Nephron (organoid): Measurements from ENCODE around the gene UBE3C.

ENCODE experiments used
- H3K27ac Mint-ChIP-seq, 3 experiments: 2 replicates each; pipeline ENCODE4 v1.8.0; 2020; ENCODE audit warnings: mixed read lengths in 3 of 3, mild to moderate bottlenecking in 2 of 3, moderate library complexity in 1 of 3
- H3K27me3 Mint-ChIP-seq: 2 replicates; pipeline ENCODE4 v1.8.0; 2021; ENCODE audit warnings: low read depth, mild to moderate bottlenecking, moderate library complexity, mixed read lengths
- H3K36me3 Mint-ChIP-seq: 2 replicates; pipeline ENCODE4 v1.8.0; 2020; ENCODE audit warnings: low read depth, mixed read lengths
- H3K4me1 Mint-ChIP-seq: 2 replicates; pipeline ENCODE4 v1.8.0; 2020; ENCODE audit warnings: mixed read lengths
- H3K4me3 Mint-ChIP-seq, 3 experiments: 2 replicates each; pipeline ENCODE4 v1.8.0; 2020; ENCODE audit warnings: mild to moderate bottlenecking in 3 of 3, mixed read lengths in 3 of 3, moderate library complexity in 2 of 3
- H3K9me3 Mint-ChIP-seq: 2 replicates; pipeline ENCODE4 v1.8.0; 2020; ENCODE audit warnings: mixed read lengths
- TF ChIP-seq, protein P1 (sequence below), 3 experiments: fragments of 200-600 bp; sonication (generic); IDR thresholded peaks; one replicate each; pipeline ENCODE4 v1.5.0; 2021; ENCODE audit warnings: antibody characterized with exemption in 3 of 3; ENCODE audit not compliant: unreplicated experiment in 3 of 3

Gene UBE3C

DNA sequence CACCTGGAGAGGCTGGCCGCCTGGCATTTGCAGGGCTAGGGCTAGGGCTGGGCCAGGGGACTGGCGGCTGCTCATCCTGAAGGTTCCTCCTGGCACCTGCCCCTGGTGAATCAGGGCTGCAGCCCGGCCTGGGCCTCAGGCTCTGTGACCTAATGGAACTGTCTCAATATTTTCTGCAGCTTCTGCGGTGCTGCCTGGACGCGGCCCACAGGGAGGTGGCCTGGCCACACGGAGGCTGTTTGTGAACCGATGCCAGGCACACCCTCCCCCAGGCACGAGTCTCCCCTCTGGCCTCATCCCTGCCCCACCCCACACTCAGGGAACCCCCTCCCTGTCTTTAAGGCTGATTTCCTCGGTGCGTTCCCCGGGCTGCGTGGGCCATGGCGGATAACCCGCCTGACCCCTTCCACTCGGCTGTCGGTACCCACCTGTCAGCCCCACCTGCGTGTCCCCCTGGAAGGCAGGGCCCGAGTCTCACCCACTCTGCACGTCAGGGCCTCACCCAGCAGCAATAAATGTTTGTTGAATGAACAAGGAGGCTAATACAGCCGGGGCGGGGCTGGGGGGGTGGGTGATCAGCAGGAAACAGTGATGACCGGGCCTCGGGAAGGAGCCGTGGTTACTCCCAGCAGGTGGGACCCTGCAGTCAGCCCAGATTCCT is 143.5 kb downstream of the UBE3C start:
- H3K27ac Mint-ChIP-seq: no peak overlapping the region
- no peaks in the 10 kb centered on the region for H3K36me3 Mint-ChIP-seq
- H3K4me3 Mint-ChIP-seq: no peak overlapping the region
- no peaks in the 10 kb centered on the region for H3K27me3 Mint-ChIP-seq
- no peaks in the 10 kb centered on the region for H3K4me1 Mint-ChIP-seq
- peaks cover 3% of the 10 kb centered on the region for H3K9me3 Mint-ChIP-seq
- TF ChIP-seq, protein P1, sequence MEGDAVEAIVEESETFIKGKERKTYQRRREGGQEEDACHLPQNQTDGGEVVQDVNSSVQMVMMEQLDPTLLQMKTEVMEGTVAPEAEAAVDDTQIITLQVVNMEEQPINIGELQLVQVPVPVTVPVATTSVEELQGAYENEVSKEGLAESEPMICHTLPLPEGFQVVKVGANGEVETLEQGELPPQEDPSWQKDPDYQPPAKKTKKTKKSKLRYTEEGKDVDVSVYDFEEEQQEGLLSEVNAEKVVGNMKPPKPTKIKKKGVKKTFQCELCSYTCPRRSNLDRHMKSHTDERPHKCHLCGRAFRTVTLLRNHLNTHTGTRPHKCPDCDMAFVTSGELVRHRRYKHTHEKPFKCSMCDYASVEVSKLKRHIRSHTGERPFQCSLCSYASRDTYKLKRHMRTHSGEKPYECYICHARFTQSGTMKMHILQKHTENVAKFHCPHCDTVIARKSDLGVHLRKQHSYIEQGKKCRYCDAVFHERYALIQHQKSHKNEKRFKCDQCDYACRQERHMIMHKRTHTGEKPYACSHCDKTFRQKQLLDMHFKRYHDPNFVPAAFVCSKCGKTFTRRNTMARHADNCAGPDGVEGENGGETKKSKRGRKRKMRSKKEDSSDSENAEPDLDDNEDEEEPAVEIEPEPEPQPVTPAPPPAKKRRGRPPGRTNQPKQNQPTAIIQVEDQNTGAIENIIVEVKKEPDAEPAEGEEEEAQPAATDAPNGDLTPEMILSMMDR (IDR thresholded peaks at IDR 0.05; ENCODE audit: unreplicated experiment in 3 of 3): no peak

DNA sequence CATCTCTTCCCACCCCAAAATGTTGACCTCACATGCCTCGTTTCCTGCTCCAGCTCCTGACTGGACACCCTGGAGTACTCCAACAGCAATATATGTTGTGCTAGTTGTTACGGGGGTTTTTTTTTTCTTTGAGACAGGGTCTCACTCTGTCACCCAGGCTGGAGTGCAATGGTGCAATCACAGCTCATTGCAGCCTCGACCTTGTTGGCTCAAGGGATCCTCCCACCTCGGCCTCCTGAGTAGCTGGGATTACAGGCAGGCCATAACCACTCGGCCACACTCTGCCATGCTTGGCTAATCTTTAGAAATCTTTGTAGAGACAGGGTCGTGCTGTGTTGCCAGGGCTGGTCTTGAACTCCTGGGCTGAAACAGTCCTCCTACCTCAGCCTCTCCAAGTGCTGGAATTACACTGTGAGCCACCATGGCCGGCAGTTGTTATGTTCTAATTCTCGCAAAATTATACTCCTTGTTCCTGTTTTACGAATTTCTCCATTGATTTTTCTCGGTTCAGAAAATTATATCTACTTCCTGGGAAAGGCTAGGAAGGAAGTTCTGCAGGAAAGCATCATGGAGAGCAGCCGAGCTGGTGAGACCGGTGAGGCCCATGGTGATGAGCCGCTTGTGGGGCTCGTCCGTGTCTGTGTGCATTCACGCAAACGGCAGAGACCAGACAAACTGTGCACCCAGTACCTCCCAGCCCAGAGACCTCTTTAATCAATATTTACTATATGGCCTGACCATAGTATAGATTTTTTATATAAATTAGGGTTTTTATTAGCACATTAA is 145.7 kb downstream of the UBE3C start:
- no peak overlapping the region for H3K27ac Mint-ChIP-seq
- H3K36me3 Mint-ChIP-seq: no peaks in the 10 kb centered on the region
- H3K9me3 Mint-ChIP-seq: peaks cover 7% of the 10 kb centered on the region
- H3K27me3 Mint-ChIP-seq: no peaks in the 10 kb centered on the region
- TF ChIP-seq, protein P1 (IDR thresholded peaks at IDR 0.05; ENCODE audit: unreplicated experiment in 3 of 3): no peak
- H3K4me1 Mint-ChIP-seq: no peaks in the 10 kb centered on the region
- H3K4me3 Mint-ChIP-seq: no peak overlapping the region

DNA sequence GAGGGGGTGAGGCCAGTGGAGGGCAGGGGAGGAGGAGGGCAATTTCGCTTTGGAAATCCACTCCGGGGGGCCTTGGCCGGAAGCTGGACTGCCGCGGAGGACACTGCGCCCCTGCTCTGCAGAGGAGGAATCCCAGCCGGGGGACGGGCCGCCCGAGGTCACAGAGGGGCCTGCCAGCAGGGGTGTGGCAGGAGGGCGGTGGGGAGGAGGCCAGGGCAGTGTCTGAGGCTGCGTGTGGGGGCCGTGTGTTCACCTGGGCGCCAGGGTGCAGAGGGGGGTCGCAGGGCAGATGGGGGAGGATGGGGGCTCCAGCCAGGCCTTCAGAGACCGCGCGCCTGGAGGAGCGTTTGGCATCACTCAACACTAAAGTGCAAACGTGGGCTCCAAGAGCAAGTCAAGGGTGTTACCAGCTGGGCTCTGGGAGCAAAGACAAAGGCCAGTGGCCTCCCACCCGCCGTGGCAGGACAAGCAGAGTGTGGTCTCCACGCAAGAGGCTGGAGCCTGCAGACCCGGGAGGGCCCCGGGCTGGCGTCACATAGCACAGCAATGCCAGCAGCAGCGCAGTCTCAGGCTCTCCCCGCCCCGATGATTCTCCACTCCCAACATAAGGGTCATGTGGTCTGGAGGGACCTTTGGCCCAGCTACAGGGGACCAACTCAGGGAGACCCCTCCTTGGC is 152.8 kb downstream of the UBE3C start:
- Mint-ChIP-seq H3K9me3 (peaks cover 4% of the 10 kb centered on the region), H3K36me3 (no peaks in the 10 kb centered on the region), H3K4me1 (no peaks in the 10 kb centered on the region), H3K27ac (no peak overlapping the region), H3K27me3 (peaks cover 2% of the 10 kb centered on the region), H3K4me3 (no peak overlapping the region)
- TF ChIP-seq, protein P1 (IDR thresholded peaks at IDR 0.05; ENCODE audit: unreplicated experiment in 3 of 3): no peak

DNA sequence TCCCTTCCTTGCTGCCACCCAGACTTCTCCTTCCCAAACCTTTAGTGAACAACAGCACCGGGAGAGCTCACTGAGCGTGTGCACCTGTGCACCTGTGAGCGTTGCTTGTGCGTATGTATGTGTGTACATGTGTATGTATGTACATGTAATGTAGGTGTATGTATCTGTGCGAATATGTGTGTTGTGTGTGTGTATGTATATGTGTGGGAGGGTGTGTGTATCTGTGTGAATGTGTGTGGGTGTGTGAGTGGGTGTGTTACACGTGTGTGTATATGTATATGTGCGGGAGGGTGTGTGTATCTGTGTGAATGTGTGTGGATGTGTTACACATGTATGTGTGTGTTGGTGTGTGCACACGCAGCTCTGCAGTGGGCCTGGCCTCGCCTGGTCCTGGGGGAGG is 153.5 kb downstream of the UBE3C start:
- H3K27ac Mint-ChIP-seq: no peak overlapping the region
- no peaks in the 10 kb centered on the region for H3K4me1 Mint-ChIP-seq
- TF ChIP-seq, protein P1 (IDR thresholded peaks at IDR 0.05; ENCODE audit: unreplicated experiment in 3 of 3): no peak
- no peak overlapping the region for H3K4me3 Mint-ChIP-seq
- peaks cover 7% of the 10 kb centered on the region for H3K27me3 Mint-ChIP-seq
- H3K36me3 Mint-ChIP-seq: no peaks in the 10 kb centered on the region
- peaks cover 4% of the 10 kb centered on the region for H3K9me3 Mint-ChIP-seq

DNA sequence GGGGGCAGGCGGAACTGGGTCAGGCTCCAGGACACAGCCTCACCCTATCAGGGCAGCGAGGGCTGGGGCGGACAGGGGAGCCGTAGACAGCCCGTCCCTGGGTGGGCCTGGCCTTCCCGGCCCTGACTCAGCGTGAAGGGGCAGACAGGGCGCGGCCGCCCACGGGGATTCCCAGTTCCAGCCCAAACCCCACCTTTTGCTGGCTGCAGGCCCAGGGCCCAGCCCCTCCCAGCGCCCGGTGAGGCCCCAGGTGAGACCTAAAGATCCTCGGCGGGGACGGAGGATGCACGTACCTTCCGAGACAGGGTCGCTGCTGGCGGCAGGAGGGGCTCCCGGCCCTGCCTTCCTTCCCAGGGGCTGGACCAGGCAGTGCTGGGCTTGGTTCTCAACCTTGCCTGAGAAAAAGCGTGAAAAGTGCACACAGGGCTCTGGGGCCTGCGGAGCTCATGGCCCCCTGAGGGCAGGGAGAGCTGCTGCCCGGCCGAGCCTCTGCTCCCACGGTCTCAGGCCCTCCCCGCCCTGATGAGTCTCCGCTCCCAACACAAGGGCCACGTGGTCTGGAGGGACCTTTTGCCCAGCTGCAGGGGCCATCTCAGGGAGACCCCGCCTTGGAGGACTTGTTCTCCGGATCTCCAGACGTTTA is 154.2 kb downstream of the UBE3C start:
- Mint-ChIP-seq H3K27me3 (peaks cover 11% of the 10 kb centered on the region), H3K36me3 (no peaks in the 10 kb centered on the region), H3K27ac (no peak overlapping the region), H3K9me3 (peaks cover 5% of the 10 kb centered on the region), H3K4me3 (no peak overlapping the region), H3K4me1 (no peaks in the 10 kb centered on the region)
- TF ChIP-seq, protein P1 (IDR thresholded peaks at IDR 0.05; ENCODE audit: unreplicated experiment in 3 of 3): no peak
